ENCODE data around the gene SLC35C1.
A peak's percentile ranks its signal among the peaks of the same experiment; 100 is the strongest.
"Not testable (repeated sequence)": the region's sequence is repeated elsewhere in the genome, so short reads cannot be mapped to it uniquely, and the experiment has no call there.

The SLC35C1 gene

GRCh38 chr11:45811571-45812290, 6.8 kb downstream of the SLC35C1 start:
- no peak for DNase-seq

DNA sequence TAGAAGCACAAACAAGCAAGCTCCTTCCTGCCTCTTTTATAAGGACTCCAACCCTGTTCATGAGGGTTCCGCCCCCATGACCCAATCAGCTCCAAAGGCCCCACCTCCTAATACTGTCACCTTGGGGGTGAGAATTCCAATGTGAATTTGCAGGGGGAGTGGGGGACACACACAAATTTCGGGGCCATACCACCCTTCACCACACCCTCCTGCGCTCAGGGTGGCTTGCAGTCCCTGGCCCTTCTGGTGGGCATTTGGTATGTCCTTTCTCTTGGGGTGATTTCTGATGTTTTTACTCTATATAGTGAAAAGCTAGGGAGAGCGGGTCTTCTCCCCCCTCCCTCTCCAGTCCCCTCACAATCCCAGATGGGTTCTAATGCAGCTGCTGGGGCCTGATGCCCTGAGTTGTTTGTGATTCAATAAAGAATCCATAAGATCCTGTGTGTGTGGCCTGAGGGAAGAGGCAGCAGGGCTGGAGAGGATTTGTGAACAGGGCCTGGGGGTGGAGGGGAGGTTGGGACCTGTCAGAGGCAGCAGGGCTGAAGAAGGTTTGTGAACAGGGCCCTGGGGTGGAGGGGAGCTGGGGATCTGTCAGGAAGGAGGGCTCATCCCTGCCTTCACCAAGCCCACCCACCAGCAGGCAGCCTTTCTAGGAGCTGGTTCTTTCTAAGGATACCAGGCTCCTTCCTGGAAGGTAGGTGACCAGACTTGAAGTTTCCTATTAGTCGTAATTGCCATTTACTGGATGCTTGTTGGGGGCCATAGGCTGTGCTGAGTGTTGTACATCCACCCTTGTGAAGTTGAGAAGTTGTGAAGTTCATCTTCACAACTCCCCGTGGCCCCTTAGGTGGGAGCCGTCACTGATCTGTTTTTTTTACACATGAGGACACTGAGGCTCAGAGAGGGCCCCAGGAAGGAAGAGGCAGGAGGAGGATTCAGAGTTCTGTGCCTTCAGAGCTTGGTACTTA, 7.9 kb downstream of the SLC35C1 start:
- no peak for DNase-seq

GRCh38 chr11:45815747-45816146, 10.8 kb downstream of the SLC35C1 start:
- no peak for DNase-seq

GRCh38 chr11:45816614-45817013, 11.7 kb downstream of the SLC35C1 start:
- no peak for DNase-seq

DNA sequence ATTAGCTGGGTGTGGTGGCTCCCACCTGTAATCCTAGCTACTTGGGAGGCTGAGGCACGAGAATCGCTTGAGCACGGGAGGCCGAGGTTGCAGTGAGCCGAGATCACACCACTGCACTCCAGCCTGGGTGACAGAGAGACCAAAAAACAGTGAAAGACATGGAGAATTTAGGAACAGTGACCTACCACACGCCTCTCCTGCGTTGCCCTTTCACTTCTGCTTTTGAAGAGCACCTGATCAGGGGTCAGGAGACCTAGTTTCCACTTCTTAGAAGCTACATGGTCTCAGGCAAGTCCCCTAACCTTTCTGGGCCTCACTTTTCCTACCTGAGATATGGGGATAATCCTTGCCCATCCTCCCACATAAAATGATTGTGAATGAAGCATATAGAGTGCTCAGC, 12.2 kb downstream of the SLC35C1 start:
- peak; percentile 9 for DNase-seq

- peak; percentile 37 for DNase-seq
Observed at GRCh38 chr11:45818961-45819605, 14.1 kb downstream of the SLC35C1 start.

GRCh38 chr11:45820211-45820857, 15.4 kb downstream of the SLC35C1 start:
- no peak for DNase-seq

DNA sequence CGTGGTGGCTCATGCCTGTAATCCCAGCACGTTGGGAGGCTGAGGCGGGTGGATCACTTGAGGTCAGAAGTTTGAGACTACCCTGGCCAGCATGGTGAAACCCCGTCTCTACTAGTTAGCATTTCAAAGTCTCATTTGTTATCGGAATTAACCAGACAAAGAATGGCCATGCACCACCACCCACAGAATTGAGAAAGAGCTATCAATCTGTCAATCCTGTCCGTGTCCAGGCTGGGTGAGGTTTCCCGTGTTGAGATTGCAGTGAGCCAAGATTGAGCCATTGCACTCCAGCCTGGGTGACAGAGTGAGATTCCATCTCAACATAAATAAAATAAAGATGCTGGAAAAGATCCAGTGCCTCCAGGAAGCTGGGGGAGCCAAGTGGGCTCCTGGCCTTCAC, 21.5 kb downstream of the SLC35C1 start:
- DNase-seq = peak; percentile 65

DNA sequence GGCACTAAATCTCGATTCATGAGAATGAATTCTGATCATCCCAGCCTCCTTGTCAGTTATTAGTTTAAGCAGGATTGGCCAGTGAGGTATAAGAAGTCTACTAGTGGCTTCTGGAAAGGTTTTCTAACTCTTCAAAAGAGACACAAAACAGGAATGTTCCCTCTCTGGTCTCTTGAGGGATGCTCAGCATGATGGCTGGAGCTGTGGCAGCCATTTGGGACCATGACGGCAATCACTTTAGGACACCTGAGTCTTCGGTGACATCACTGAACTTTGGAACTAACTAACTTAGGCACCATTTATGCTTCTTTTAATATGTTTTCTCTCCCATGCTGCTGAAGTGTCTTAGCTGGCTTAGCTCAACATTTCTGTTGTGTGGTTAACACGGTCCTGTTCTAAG, 22.2 kb downstream of the SLC35C1 start:
- no peak for DNase-seq

DNA sequence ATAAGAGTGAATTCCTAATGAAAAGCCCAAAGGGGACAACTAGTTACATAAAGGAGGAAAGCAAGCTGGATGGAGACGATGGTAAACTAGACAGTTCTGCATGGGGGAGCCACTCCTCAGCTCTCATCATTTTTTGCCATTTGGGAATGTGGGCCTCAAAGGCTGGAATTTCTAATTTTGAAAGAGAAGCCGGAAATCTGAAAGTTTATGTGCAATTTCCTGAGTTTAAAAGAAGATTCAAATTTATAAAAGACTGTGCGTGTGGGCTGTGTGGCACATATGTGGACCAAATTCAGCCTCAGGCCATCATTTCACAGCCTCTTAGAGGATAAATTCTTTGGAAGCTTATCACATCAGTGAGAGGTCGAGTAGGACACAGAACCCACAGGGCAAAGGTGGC, 24.0 kb downstream of the SLC35C1 start:
- no peak for DNase-seq

- DNase-seq = no peak
Observed at GRCh38 chr11:45830596-45830995, 25.6 kb downstream of the SLC35C1 start.

DNA sequence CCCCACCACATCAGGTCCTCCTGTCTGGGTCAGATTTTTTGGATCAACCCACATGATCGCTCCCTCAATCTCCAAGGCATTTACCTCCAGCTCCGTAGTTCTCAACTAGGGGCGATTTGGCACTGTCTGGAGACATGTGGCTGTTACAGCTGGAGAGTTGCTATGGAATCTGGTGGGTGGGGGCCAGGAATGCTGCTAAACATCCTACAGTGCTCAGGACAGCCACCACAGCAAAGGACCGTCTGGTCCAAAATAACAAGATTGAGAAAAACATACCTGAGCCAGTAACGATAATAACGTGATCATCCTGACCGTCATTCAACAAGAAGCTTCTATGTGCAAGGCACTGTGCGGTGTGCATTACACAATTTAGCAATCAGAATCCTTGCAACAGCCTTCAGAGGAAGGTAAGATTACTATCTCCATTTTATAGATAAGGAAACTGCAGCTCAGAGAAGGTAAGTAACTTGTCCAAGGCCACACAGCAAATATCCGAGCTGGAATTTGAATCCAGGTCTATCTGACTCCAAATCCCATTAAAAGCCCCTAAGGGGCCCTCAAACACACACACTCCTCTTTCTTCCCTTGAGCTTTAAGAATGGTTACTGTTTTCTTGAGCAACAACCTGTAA, 28.0 kb downstream of the SLC35C1 start:
- no peak for DNase-seq

DNA sequence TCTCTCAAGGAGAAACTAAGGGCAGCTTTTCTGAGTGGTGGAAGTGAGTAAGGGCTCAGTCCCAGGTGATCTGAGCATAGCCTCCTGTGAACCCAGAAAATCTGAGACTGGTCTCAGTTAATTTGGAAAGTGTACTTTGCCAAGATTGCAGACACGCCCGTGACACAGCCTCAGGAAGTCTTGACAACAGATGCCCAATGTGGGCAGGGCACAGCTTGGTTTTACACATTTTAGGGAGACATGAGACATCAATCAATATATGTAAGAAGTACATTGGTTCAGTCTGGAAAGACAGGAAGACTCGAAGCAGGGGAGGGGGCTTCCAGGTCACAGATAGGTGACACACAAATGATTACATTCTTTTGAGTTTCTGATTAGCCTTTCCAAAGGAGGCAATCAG, 28.8 kb downstream of the SLC35C1 start:
- DNase-seq = no peak

- peak; percentile 97 for DNase-seq
Observed at GRCh38 chr11:45834298-45834756, 29.4 kb downstream of the SLC35C1 start.

GRCh38 chr11:45839204-45839603, 34.3 kb downstream of the SLC35C1 start:
- DNase-seq = no peak

GRCh38 chr11:45840251-45840650, 35.3 kb downstream of the SLC35C1 start:
- DNase-seq = not testable (repeated sequence)

DNA sequence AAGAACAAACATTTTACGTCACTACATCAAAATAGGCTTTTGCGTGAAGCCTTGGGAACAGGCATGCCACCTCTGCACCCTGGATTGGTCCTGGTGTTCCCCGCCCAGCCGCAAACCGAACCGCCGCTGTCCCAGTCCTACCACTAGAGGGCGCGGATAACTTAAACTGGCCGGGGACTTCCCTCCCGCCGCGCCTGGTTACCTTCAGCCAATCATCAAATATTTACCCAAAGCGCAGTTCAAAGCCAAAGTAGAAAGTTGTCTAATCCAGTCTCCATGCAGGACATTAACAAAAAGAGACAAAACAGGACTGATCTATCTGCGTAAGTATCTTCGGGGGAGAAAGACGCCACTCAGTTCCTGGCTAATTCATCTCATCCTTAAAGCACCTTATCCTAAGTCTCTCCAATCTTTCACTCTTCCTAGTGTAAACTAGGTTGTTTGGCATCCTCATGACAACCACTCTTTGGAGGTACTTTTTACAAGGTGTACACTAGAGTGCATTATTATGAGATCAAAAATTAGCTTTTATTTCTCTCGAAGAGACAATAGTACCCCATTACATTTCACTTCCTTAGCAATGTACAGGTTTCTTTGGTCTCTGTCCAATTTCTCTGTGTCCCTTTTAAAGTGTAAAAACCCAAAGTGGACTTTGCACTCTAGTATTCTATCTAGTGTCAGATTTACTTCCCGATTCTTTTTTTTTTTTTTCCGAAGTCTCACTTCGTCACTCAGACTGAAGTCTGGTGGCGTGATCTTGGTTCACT, 38.4 kb downstream of the SLC35C1 start:
- DNase-seq = peak; percentile 75

- peak; percentile 53 for DNase-seq
Observed at GRCh38 chr11:45844822-45845578, 40.1 kb downstream of the SLC35C1 start.

DNA sequence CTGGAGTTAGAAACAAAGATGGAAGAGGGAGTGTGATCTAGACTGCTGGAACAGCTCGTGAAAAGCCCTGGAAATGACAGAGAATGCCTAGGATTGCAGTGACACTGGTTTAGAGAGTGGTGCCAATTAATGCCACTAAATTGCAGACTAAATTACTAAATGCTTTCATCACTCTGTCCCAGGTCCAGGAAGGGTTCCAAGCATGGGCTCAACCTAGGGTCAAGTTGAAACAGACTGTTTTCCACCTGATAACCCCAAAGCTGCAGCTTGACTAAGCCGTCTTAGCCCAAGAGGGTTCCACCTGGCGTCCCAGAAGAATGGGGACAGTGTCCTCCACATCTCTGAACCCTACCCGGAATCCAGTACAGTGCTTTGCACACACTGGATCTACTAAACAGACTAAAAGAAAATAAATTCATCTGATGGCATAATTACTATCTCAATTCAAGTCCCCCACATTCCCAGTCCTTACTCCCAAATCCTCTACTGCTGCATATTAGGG, 41.3 kb downstream of the SLC35C1 start:
- no peak for DNase-seq
